Measurements from ENCODE around the gene GABBR2. TPM values are rescaled to one million over a fixed set of nuclear protein-coding genes. Genes with fewer than 3 reads are reported as not detected.

Gene GABBR2
- total RNA-seq, 4 donors from 2014 or later = 0.17 to 0.26 TPM; not detected in 2

- DNase-seq (ENCODE audit: extremely low spot score) = no peak
- H3K27me3 ChIP-seq = no peaks in the 10 kb centered on the region
- TF ChIP-seq CTCF (IDR thresholded peaks at IDR 0.05) (no peak), POLR2AphosphoS5 (IDR thresholded peaks at IDR 0.05) (no peak), POLR2A (IDR thresholded peaks at IDR 0.05; ENCODE audit: low read depth) (no peak), EP300 (IDR thresholded peaks at IDR 0.05) (no peak)
- H3K36me3 ChIP-seq = no peaks in the 10 kb centered on the region
- no peaks in the 10 kb centered on the region for H3K9me3 ChIP-seq
- H3K27ac ChIP-seq (replicated peaks in 1 of 4) = no peak overlapping the region
- intact Hi-C loops (cut with DNase I) = no loop called here
- H3K4me1 ChIP-seq = no peaks in the 10 kb centered on the region
- H3K4me3 ChIP-seq = no peak overlapping the region
- WGBS = 93% methylated on average over 3 of the region's 3 CpGs
Observed at GRCh38 chr9:98385751-98386150, 323.0 kb downstream of the GABBR2 start.

- H3K27ac ChIP-seq (replicated peaks in 1 of 4) = no peak overlapping the region
Observed at GRCh38 chr9:98383758-98384157, 325.0 kb downstream of the GABBR2 start.

DNA sequence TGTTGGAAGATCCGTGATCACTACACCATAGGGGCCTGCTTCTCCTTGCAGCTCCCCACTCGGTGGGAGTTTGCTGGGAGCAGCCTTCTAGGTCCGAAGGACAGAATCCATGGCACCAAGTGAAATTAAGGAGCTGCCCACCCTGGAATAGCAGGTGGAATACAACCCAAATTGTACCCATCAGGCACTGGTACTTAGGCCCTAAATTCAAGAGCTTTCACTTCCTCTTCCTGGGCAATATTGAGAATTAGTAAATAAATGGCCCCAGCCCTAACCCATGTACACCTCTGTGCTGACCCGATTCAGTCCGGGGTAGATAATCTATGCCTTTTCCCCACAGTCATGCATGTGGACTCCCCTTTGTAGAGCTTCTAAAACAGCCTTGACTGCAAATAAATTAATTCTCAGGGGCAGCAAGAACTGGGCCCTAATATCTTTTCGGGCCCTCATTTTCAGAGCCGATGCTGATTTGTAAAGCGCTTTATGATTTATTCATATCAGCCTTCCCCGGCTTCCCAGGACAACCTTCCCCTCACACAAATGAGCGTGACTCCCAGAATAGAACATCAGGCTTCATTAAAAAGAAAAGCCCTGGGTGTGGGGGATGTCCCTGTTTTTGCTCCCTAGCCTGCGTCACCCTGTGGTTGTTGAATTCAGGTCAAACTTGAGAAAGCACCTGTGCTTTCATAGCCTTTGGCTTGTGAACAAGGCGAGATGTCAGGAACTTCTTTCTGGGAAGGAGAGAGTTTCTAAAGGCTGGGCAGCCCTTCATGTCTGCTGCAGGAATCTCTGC, 327.2 kb downstream of the GABBR2 start:
- no peak for DNase-seq (ENCODE audit: extremely low spot score)
- H3K27me3 ChIP-seq = no peaks in the 10 kb centered on the region

More at GRCh38 chr9:98383758-98384157, 325.0 kb downstream of the GABBR2 start:
- H3K36me3 ChIP-seq = no peaks in the 10 kb centered on the region
- H3K9me3 ChIP-seq = no peaks in the 10 kb centered on the region
- WGBS = 78% methylated on average over 4 of the region's 4 CpGs
- TF ChIP-seq EP300 (IDR thresholded peaks at IDR 0.05) (no peak), CTCF (IDR thresholded peaks at IDR 0.05) (no peak), POLR2AphosphoS5 (IDR thresholded peaks at IDR 0.05) (no peak)
- no peaks in the 10 kb centered on the region for H3K27me3 ChIP-seq
- no peak for DNase-seq (ENCODE audit: extremely low spot score)
- no peak overlapping the region for H3K4me3 ChIP-seq
- H3K4me1 ChIP-seq = no peaks in the 10 kb centered on the region
- intact Hi-C loops (cut with DNase I) = no loop called here

GRCh38 chr9:98380065-98380681, 328.6 kb downstream of the GABBR2 start:
- no peak for DNase-seq (ENCODE audit: extremely low spot score)
- Histone ChIP-seq H3K27ac (replicated peaks in 1 of 4) (no peak overlapping the region), H3K9me3 (no peaks in the 10 kb centered on the region), H3K4me3 (no peak overlapping the region), H3K27me3 (no peaks in the 10 kb centered on the region), H3K36me3 (no peaks in the 10 kb centered on the region), H3K4me1 (no peaks in the 10 kb centered on the region)
- intact Hi-C loops (cut with DNase I) = no loop called here
- TF ChIP-seq POLR2A (IDR thresholded peaks at IDR 0.05; ENCODE audit: low read depth) = no peak
- no peak for TF ChIP-seq POLR2AphosphoS5 (IDR thresholded peaks at IDR 0.05)
- TF ChIP-seq CTCF (IDR thresholded peaks at IDR 0.05) = no peak
- no peak for TF ChIP-seq EP300 (IDR thresholded peaks at IDR 0.05)
- WGBS = 45% methylated on average over 17 of the region's 19 CpGs

More for the DNA sequence above, 327.2 kb downstream of the GABBR2 start:
- Histone ChIP-seq H3K4me1 (no peaks in the 10 kb centered on the region), H3K36me3 (no peaks in the 10 kb centered on the region), H3K4me3 (no peak overlapping the region), H3K27ac (replicated peaks in 1 of 4) (no peak overlapping the region), H3K9me3 (no peaks in the 10 kb centered on the region)
- 94% methylated on average over 10 of the region's 12 CpGs for WGBS
- intact Hi-C loops (cut with DNase I) = no loop called here
- TF ChIP-seq POLR2A (IDR thresholded peaks at IDR 0.05; ENCODE audit: low read depth) (no peak), CTCF (IDR thresholded peaks at IDR 0.05) (no peak), EP300 (IDR thresholded peaks at IDR 0.05) (no peak), POLR2AphosphoS5 (IDR thresholded peaks at IDR 0.05) (no peak)
